ENCODE data around the gene BABAM2.

DNA sequence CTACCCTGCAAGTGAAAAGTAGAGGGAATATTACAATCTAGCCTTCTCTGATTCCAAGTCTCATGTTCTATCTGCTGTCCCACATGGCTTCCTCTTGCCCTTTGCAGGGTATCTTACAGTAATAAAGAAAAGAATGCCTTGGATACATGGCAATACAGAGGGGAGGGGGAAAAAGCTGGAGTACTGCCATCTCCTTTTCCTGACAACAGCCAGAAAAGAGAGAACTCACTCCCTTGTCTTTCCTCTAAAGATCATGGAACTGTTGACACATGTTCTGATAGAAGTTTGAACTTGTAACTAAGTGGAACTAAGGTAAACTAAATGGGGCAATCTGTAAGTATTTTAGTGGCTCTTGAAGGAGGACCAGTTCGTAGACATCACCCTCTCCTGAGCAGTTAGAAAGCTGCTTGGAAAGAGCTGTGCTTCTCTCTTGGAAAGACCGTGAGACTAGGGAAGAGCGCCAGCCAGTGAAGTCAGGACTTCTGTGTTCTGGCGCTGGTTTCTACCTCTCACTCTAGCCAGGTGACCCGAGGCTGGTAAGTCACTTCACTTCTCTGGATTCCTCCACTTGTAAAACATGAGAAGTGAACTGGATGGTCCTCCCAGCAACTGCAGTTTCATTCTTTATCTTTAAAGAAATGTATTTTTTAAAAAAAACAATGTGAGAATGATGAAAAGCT lies 259.8 kb downstream of the BABAM2 start:
- TF ChIP-seq, protein P1, sequence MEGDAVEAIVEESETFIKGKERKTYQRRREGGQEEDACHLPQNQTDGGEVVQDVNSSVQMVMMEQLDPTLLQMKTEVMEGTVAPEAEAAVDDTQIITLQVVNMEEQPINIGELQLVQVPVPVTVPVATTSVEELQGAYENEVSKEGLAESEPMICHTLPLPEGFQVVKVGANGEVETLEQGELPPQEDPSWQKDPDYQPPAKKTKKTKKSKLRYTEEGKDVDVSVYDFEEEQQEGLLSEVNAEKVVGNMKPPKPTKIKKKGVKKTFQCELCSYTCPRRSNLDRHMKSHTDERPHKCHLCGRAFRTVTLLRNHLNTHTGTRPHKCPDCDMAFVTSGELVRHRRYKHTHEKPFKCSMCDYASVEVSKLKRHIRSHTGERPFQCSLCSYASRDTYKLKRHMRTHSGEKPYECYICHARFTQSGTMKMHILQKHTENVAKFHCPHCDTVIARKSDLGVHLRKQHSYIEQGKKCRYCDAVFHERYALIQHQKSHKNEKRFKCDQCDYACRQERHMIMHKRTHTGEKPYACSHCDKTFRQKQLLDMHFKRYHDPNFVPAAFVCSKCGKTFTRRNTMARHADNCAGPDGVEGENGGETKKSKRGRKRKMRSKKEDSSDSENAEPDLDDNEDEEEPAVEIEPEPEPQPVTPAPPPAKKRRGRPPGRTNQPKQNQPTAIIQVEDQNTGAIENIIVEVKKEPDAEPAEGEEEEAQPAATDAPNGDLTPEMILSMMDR (conservative IDR thresholded peaks at IDR 0.05; ENCODE audit: low read depth, low read length) = no peak
- TF ChIP-seq, protein P2, sequence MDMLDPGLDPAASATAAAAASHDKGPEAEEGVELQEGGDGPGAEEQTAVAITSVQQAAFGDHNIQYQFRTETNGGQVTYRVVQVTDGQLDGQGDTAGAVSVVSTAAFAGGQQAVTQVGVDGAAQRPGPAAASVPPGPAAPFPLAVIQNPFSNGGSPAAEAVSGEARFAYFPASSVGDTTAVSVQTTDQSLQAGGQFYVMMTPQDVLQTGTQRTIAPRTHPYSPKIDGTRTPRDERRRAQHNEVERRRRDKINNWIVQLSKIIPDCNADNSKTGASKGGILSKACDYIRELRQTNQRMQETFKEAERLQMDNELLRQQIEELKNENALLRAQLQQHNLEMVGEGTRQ (IDR thresholded peaks at IDR 0.05; ENCODE audit: low read depth, low read length) = no peak
